Psoas muscle (tissue), 8 donors: ENCODE results near the gene EPB41L4A. TPM values are rescaled to one million over a fixed set of nuclear protein-coding genes. Genes with fewer than 3 reads are reported as not detected.

ENCODE experiments used
- ATAC-seq, 4 donors: fragments of 200-7000 bp; cut with Tn5 transposase; one replicate each; pipeline ENCODE4 v1.9.1; 2020; ENCODE audit warnings: moderate library complexity in 3 of 4, mild to moderate bottlenecking in 2 of 4
- DNase-seq, 2 donors: peaks; one replicate each; pipeline ENCODE4 v3.0.0-alpha.2; 2020
- H3K27ac ChIP-seq: fragments of 200-600 bp; one replicate; pipeline ENCODE4 v1.8.0; 2022
- H3K27me3 ChIP-seq, 3 donors: fragments of 200-600 bp in 1 of 3; one replicate each; pipeline versions ENCODE4 v1.6.1 to v1.8.0; 2013 to 2022; ENCODE audit warnings: low read length in 2 of 3, mild to moderate bottlenecking in 2 of 3, moderate library complexity in 1 of 3; ENCODE audit not compliant: insufficient read depth in 3 of 3
- H3K36me3 ChIP-seq, 2 donors: fragments of 200-600 bp in 1 of 2; one replicate each; pipeline versions ENCODE4 v1.6.1 to v1.8.0; 2013 to 2022; ENCODE audit warnings: low read depth in 1 of 2, mild to moderate bottlenecking in 1 of 2, moderate library complexity in 1 of 2; ENCODE audit not compliant: insufficient read depth in 1 of 2
- H3K4me1 ChIP-seq: fragments of 200-600 bp; one replicate; pipeline ENCODE4 v1.8.0; 2022
- H3K4me3 ChIP-seq: fragments of 200-600 bp; one replicate; pipeline ENCODE4 v1.8.0; 2022; ENCODE audit warnings: mild to moderate bottlenecking
- H3K9me3 ChIP-seq: fragments of 200-600 bp; one replicate; pipeline ENCODE4 v1.8.0; 2022
- WGBS, 3 donors: extraction: QIAGEN DNeasy Blood & Tissue Kit; methylation state at CpG; one replicate each; pipeline versions ENCODE4 v1.1.6 to v1.1.7; 2013; 5-methylcytosine and 5-hydroxymethylcytosine counted together
- intact Hi-C, 2 donors: fragments of 100-400 bp; cut with DNase I; formaldehyde crosslinking; loops; one replicate each; pipeline versions ENCODE4 v1.11.0 to v1.14.2; 2022
- polyA plus RNA-seq, 3 donors: library from polyadenylated mRNA; stranded (reverse); fragments of 200-250 nt; gene quantifications; one replicate each; pipeline ENCODE4 v1.2.3, GENCODE V29; 2013
- total RNA-seq, 4 donors: library from RNA; stranded (reverse); fragmentation: NEBNext Ultra II Directional in 2 of 4; extraction: Animal tissue kit (Norgen Biotek cat#: 25700) in 2 of 4; gene quantifications; one replicate each; pipeline versions ENCODE4 v1.2.1 to v1.2.4, GENCODE V29; 2021 to 2023
- TF ChIP-seq, protein P1 (sequence below): fragments of 200-600 bp; IDR thresholded peaks from one replicate; pipeline ENCODE4 v1.8.0; 2022; ENCODE audit warnings: antibody characterized with exemption
- donor health status: healthy with polysubstance abuse.
- donor health status: DM: no; HTN: no; CAD: no; lungs with moderate emphysema.
- donor health status: Bipolar disorder and iron deficiency.
- donor health status: healthy.
- donor health status: DM: yes; HTN: yes; CAD: no.
- donor health status: DM: no; HTN: no; CAD: no.
- donor health status: DM: no; HTN: no; CAD: no.
- donor health status: DM: yes; HTN: yes; CAD: no.

Gene EPB41L4A
- total and polyA plus RNA-seq, 7 donors, result 1.0 to 7.2 (median 1.9) TPM

DNA sequence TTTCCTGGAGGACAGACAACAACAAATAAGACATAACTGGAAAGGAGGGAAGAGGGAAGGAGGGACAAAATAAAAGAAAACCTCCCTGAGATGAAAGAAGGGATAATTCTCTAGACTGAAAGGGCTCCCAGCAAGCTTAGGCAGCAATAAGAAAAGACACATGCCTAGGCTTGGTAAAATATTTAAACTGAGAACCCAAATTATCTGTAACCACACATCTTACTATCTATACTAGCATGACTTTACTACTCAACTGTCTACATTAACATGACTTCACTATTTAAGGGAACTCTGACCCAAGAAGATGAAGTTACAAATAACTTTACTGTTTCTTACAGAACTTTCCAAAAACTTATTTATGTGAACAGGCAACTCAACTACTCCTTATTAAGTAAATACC lies 95.9 kb downstream of the EPB41L4A start:
- Histone ChIP-seq H3K9me3 (no peaks in the 10 kb centered on the region), H3K4me1 (no peaks in the 10 kb centered on the region), H3K27ac (no peak overlapping the region), H3K27me3 (no peaks in the 10 kb centered on the region), H3K4me3 (no peak overlapping the region), H3K36me3 (no peaks in the 10 kb centered on the region)
- ATAC-seq (no peak), DNase-seq (no peak)
- TF ChIP-seq, protein P1, sequence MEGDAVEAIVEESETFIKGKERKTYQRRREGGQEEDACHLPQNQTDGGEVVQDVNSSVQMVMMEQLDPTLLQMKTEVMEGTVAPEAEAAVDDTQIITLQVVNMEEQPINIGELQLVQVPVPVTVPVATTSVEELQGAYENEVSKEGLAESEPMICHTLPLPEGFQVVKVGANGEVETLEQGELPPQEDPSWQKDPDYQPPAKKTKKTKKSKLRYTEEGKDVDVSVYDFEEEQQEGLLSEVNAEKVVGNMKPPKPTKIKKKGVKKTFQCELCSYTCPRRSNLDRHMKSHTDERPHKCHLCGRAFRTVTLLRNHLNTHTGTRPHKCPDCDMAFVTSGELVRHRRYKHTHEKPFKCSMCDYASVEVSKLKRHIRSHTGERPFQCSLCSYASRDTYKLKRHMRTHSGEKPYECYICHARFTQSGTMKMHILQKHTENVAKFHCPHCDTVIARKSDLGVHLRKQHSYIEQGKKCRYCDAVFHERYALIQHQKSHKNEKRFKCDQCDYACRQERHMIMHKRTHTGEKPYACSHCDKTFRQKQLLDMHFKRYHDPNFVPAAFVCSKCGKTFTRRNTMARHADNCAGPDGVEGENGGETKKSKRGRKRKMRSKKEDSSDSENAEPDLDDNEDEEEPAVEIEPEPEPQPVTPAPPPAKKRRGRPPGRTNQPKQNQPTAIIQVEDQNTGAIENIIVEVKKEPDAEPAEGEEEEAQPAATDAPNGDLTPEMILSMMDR, result no peak
- intact Hi-C loops, result no loop called here

- ATAC-seq, result no peak
- Histone ChIP-seq H3K36me3 (no peaks in the 10 kb centered on the region), H3K9me3 (no peaks in the 10 kb centered on the region), H3K27ac (no peak overlapping the region), H3K27me3 (no peaks in the 10 kb centered on the region), H3K4me1 (no peaks in the 10 kb centered on the region), H3K4me3 (no peak overlapping the region)
- 86 to 90% (median 87%) methylated on average over 3 of the region's 3 CpGs for WGBS, 3 donors
- intact Hi-C loops, result no loop called here
- no peak for DNase-seq
- TF ChIP-seq, protein P1, result no peak
Observed at GRCh38 chr5:112320408-112320807, 98.7 kb downstream of the EPB41L4A start.

DNA sequence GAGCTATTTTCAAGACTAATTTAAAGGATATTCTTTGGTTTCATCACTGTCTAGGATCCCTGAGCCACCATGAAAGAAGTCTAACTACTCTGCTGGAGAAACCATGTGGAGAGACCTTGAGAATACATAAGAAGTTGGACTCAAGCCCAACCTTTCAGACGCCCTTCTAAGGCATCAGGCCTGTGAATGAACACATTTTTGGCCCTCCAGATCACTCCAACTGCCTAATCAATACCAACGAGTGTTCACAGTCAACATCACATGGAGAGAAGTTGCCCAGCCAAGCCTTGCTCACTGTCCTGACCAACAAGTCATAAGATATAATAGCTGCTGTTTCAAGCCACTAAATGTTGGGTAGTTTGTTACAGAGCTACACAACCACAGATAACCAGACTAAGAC lies 100.7 kb downstream of the EPB41L4A start:
- ATAC-seq (no peak), DNase-seq (no peak)
- H3K4me3 ChIP-seq, result no peak overlapping the region
- intact Hi-C loops, result no loop called here
- TF ChIP-seq, protein P1, result no peak
- WGBS, 3 donors, result 55 to 58% (median 57%) methylated on average over 2 of the region's 2 CpGs
- H3K4me1 ChIP-seq, result no peaks in the 10 kb centered on the region
- no peaks in the 10 kb centered on the region for H3K36me3 ChIP-seq
- no peaks in the 10 kb centered on the region for H3K27me3 ChIP-seq
- H3K27ac ChIP-seq, result no peak overlapping the region
- no peaks in the 10 kb centered on the region for H3K9me3 ChIP-seq

- ATAC-seq (no peak), DNase-seq (no peak)
- intact Hi-C loops, result no loop called here
- H3K27me3 ChIP-seq, result no peaks in the 10 kb centered on the region
- TF ChIP-seq, protein P1, result no peak
- 91 to 96% (median 94%) methylated on average over 1 of the region's 1 CpG for WGBS, 3 donors
- no peak overlapping the region for H3K4me3 ChIP-seq
- H3K9me3 ChIP-seq, result no peaks in the 10 kb centered on the region
- H3K36me3 ChIP-seq, result no peaks in the 10 kb centered on the region
- no peak overlapping the region for H3K27ac ChIP-seq
- no peaks in the 10 kb centered on the region for H3K4me1 ChIP-seq
Observed at GRCh38 chr5:112317866-112318265, 101.2 kb downstream of the EPB41L4A start.

GRCh38 chr5:112316731-112317130 lies 102.3 kb downstream of the EPB41L4A start:
- ATAC-seq (no peak), DNase-seq (no peak)
- 76 to 90% (median 77%) methylated on average over 2 of the region's 2 CpGs for WGBS, 3 donors
- Histone ChIP-seq H3K27ac (no peak overlapping the region), H3K9me3 (no peaks in the 10 kb centered on the region), H3K27me3 (no peaks in the 10 kb centered on the region), H3K4me1 (no peaks in the 10 kb centered on the region), H3K36me3 (no peaks in the 10 kb centered on the region), H3K4me3 (no peak overlapping the region)
- intact Hi-C loops, result no loop called here
- TF ChIP-seq, protein P1, result no peak
